K562 treated with DMSO at 1 percent for 24 hours (cell line): ENCODE results near the gene OGFR. TPM values are rescaled to one million over a fixed set of nuclear protein-coding genes. Genes with fewer than 3 reads are reported as not detected.

Experiments
- total RNA-seq: library from RNA; unstranded; fragments of 300-600 nt; gene quantifications from 2 replicates; pipeline ENCODE4 v1.2.3, GENCODE V29; 2022; ENCODE audit warnings: low read depth; ENCODE audit not compliant: insufficient read depth

The OGFR gene, protein sequence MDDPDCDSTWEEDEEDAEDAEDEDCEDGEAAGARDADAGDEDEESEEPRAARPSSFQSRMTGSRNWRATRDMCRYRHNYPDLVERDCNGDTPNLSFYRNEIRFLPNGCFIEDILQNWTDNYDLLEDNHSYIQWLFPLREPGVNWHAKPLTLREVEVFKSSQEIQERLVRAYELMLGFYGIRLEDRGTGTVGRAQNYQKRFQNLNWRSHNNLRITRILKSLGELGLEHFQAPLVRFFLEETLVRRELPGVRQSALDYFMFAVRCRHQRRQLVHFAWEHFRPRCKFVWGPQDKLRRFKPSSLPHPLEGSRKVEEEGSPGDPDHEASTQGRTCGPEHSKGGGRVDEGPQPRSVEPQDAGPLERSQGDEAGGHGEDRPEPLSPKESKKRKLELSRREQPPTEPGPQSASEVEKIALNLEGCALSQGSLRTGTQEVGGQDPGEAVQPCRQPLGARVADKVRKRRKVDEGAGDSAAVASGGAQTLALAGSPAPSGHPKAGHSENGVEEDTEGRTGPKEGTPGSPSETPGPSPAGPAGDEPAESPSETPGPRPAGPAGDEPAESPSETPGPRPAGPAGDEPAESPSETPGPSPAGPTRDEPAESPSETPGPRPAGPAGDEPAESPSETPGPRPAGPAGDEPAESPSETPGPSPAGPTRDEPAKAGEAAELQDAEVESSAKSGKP
- total RNA-seq = 54.7 and 57.1 TPM in 2 replicates

DNA sequence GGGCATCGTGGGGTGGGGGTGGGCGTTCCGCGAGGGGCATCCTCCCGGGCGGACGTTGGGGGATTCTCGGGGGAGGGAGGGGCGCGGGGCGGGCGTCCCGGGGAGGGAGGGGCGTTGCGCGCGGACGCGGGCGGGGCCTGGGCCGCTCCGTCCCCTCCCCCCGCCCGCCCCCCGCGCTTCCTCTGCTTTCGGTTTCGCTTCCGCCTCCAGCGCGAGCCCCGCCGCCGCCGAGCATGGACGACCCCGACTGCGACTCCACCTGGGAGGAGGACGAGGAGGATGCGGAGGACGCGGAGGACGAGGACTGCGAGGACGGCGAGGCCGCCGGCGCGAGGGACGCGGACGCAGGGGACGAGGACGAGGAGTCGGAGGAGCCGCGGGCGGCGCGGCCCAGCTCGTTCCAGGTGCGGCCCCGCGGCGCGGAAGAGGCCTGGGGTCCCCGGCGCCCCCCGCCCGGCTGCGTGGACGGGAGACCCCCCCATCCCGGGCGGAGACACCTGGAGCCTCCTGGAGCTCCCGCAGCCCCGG lies at the start of gene OGFR:
OGFR (plus strand) TSS at position 209 of the 528 bp plus-strand sequence; CDS start at position 234, 25 bp downstream.

DNA sequence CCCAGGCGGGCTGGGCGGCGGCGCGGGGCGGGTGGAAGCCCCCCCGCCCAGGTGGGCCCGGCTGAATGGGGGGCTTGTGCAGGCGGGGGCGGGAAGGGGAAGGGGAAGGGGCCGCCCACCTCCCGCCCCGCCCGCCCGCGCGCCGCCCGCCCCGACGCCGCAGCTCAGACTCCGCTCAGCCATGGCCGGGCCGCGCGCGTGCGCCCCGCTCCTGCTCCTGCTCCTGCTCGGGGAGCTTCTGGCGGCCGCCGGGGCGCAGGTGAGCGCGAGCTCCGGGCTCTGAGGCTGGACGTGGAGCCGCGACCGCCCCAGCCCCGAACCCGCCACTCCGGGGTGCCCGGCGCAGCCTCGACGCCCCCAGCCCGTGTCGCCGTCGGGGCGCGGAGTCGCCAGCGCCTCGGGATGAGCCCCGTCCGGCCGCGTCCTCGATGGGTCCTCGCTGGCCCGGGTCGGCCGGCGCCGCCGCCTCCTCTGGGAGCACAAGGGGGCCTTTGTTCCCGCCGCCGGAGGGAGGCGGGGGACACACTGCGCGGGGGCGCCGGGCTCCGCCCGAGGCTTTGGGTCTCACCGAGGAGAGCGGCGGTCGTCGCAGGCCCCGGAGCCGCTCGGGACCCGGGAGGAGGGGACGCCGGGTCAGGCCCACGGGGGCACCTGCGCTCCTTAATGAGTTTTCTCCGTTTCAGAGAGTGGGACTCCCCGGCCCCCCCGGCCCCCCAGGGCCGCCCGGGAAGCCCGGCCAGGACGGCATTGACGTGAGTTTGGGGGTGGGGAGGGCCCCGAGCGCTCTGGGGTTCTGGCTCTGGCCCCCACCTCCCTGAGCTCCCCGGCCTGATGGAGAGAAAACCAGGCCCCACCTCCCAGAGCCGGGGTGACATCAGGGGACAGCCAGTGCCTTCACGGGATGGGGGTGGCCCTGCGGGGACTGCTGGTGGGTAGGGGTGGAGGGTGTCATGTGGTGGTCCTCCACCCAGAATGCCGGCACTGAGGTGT lies 12.5 kb downstream of the OGFR start, which contains the start of gene COL9A3:
COL9A3 (plus strand) TSS at position 167 of the 990 bp plus-strand sequence; CDS start at position 182, 15 bp downstream.

DNA sequence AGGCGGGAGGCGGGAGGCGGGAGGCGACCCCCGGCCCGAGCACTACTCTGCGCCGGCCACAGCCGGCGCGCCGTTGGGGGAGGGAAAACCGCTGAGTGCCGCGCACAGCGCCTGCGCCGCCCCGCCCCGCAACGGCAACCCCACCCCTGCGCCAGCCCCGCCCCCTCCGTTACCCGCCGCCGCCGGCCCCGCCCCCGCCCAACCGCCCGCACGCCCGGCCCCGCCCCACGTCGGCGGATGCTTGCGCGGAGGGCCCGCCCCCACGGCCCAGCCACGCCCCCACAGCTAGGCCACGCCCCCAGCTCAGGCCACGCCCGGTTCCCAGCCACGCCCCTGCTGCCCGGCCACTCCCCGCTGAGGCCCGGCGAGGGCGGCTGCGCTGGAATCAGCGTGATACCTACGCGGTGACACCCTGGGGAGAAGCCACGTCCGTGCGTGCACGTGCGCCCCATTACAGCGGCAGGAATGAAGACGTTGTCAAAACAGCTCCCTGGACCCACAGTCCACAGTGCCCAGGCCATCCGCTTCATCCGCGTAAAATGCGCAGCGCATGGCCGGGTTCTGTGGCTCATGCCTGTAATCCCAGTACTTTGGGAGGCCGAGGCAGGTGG lies 57.2 kb downstream of the OGFR start, which contains the start of gene TCFL5:
TCFL5 (minus strand) TSS at position 97 of the 611 bp plus-strand sequence. CDS start 152 bp downstream, outside the sequence.

Other genes starting within 250 kb of the OGFR start
- 2.0 and 2.4 TPM in 2 replicates for gene SLCO4A1, start 162.3 kb upstream of the OGFR start, total RNA-seq
- gene NTSR1, start 96.0 kb upstream of the OGFR start, total RNA-seq = 0.12 TPM in 1 of 2 replicates, not detected in the other
- gene MRGBP, start 8.4 kb upstream of the OGFR start, total RNA-seq = 13.2 and 13.4 TPM in 2 replicates
- 3.5 and 4.0 TPM in 2 replicates for gene COL9A3, start 12.2 kb downstream of the OGFR start, total RNA-seq
- 10.8 and 12.2 TPM in 2 replicates for gene TCFL5, start 57.0 kb downstream of the OGFR start, total RNA-seq
- 21.6 and 21.9 TPM in 2 replicates for gene DIDO1, start 121.7 kb downstream of the OGFR start, total RNA-seq
- gene GID8, start 133.3 kb downstream of the OGFR start, total RNA-seq = 21.5 and 22.0 TPM in 2 replicates
- not detected in 2 replicates for gene SLC17A9, start 147.9 kb downstream of the OGFR start, total RNA-seq
- gene BHLHE23, start 202.1 kb downstream of the OGFR start, total RNA-seq = not detected in 2 replicates